ENCODE results near the gene RAVER2.
"Not testable (repeated sequence)": the region's sequence is repeated elsewhere in the genome, so short reads cannot be mapped to it uniquely, and the experiment has no call there.

The RAVER2 gene

GRCh38 chr1:64733581-64734286 lies 11.1 kb upstream of the RAVER2 start:
- CTCF ChIA-PET = no interaction called here
- no peak overlapping the region for H3K27ac ChIP-seq
- TF ChIP-seq CTCF (conservative IDR thresholded peaks at IDR 0.05; ENCODE audit: low read depth) = no peak
- DNase-seq (ENCODE audit: low spot score) = no peak
- POLR2A ChIA-PET (ENCODE audit: low non-redundant PET) = no interaction called here

GRCh38 chr1:64734287-64734652 lies 10.6 kb upstream of the RAVER2 start:
- CTCF ChIA-PET = no interaction called here
- POLR2A ChIA-PET (ENCODE audit: low non-redundant PET) = no interaction called here
- DNase-seq (ENCODE audit: low spot score) = no peak
- H3K27ac ChIP-seq = no peak overlapping the region
- no peak for TF ChIP-seq CTCF (conservative IDR thresholded peaks at IDR 0.05; ENCODE audit: low read depth)

GRCh38 chr1:64740687-64741086 lies 4.2 kb upstream of the RAVER2 start:
- DNase-seq (ENCODE audit: low spot score); CTCF ChIA-PET; POLR2A ChIA-PET (ENCODE audit: low non-redundant PET); H3K27ac ChIP-seq: not testable (repeated sequence)

- ChIA-PET CTCF (interaction anchor here (0.6 to 0.7 kb wide), 2 partner anchors 117 to 1185 kb away, joined by 3 read pairs; no protein-coding TSS in a partner anchor), POLR2A (ENCODE audit: low non-redundant PET) (no interaction called here)
- H3K27ac ChIP-seq = no peak overlapping the region
- no peak for DNase-seq (ENCODE audit: low spot score)
- no peak for TF ChIP-seq CTCF (conservative IDR thresholded peaks at IDR 0.05; ENCODE audit: low read depth)
These were observed 852 bp upstream of the RAVER2 start for GRCh38 chr1:64743954-64744491.

- peak overlapping the region; percentile 53 for H3K27ac ChIP-seq
- CTCF ChIA-PET = interaction anchor here (0.6 to 0.7 kb wide), 3 partner anchors 34 to 1185 kb away, joined by 3 to 5 read pairs (median 3); no protein-coding TSS in a partner anchor
- POLR2A ChIA-PET (ENCODE audit: low non-redundant PET) = no interaction called here
- peak; percentile 21 for DNase-seq (ENCODE audit: low spot score)
- TF ChIP-seq CTCF (conservative IDR thresholded peaks at IDR 0.05; ENCODE audit: low read depth) = no peak
These were observed 508 bp downstream of the RAVER2 start for GRCh38 chr1:64745181-64745985.

- ChIA-PET CTCF (no interaction called here), POLR2A (ENCODE audit: low non-redundant PET) (no interaction called here)
- DNase-seq (ENCODE audit: low spot score) = no peak
- peak overlapping the region; percentile 53 for H3K27ac ChIP-seq
- no peak for TF ChIP-seq CTCF (conservative IDR thresholded peaks at IDR 0.05; ENCODE audit: low read depth)
These were observed 1.4 kb downstream of the RAVER2 start for GRCh38 chr1:64745986-64746940.
